ENCODE data around the gene ATP5F1A. TPM values are rescaled to one million over a fixed set of nuclear protein-coding genes. Genes with fewer than 3 reads are reported as not detected.

Gene ATP5F1A
- total RNA-seq, 1 donor from 2014 or later = 336 TPM

DNA sequence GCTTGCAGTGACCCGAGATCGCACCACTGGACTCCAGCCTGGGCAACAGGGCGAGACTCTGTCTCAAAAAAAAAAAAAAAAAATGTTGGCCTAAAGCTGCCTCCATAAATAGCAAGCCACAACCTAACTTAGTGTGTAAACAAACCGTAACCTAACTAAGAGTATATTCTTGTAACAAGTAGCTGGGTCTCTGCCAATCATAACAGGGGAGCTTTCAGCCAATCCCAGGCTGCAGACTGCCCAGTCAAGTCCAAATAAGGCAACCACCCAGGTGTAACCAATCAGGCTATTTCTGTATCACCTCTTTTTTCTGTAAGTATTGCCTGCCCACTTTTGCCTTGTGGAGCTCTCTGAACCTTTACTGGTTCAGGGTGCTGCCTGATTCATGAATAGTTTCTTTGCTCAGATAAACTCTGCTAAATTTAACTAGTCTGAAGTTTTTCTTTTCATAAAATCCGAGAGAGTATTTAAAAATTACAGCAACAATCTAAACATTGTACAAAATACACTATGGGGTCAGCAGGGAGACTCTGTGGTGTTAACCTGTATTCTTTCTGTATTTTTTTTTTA lies 30.6 kb downstream of the ATP5F1A start:
- CTCF ChIA-PET = no interaction called here
- Mint-ChIP-seq H3K27ac (no peak overlapping the region), H3K9me3 (peaks cover 2% of the 10 kb centered on the region)

DNA sequence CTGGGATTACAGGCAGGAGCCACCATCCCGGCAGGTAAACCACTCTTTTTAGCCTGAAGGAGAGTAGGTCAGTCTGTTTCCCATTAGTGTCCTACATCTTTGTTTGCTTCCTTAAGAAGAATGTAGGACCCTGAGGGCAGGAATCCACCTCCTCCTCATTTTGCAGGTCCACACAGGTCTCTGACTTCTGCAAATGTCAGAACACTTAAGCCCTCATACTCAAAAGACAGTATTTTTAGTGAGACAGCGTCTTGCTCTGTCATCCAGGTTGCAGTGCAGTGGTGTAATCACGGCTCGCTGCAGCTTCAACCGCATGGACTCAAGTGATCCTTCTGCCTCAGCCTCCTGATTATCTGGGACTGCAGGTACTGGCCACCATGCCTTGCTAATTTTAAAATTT lies 35.3 kb downstream of the ATP5F1A start:
- no peaks in the 10 kb centered on the region for H3K4me1 Mint-ChIP-seq
- intact Hi-C loops (cut with micrococcal nuclease) = no loop called here
- H3K27me3 Mint-ChIP-seq = no peaks in the 10 kb centered on the region
- ATAC-seq (ENCODE audit: low read depth) (no peak), DNase-seq (no peak)
- ChIA-PET CTCF (no interaction called here), POLR2A (no interaction called here)
- H3K36me3 Mint-ChIP-seq (ENCODE audit: low read depth) = no peaks in the 10 kb centered on the region
- no peak for TF ChIP-seq CTCF (IDR thresholded peaks at IDR 0.05)
- peaks cover 2% of the 10 kb centered on the region for H3K9me3 Mint-ChIP-seq
- H3K27ac Mint-ChIP-seq = no peak overlapping the region
- H3K4me3 Mint-ChIP-seq = no peak overlapping the region

More for the DNA sequence above, 30.6 kb downstream of the ATP5F1A start:
- intact Hi-C loops (cut with micrococcal nuclease) = no loop called here
- POLR2A ChIA-PET = no interaction called here
- DNase-seq (no peak), ATAC-seq (ENCODE audit: low read depth) (no peak)
- Mint-ChIP-seq H3K4me1 (peaks cover 13% of the 10 kb centered on the region), H3K36me3 (ENCODE audit: low read depth) (no peaks in the 10 kb centered on the region), H3K4me3 (no peak overlapping the region), H3K27me3 (peaks cover 10% of the 10 kb centered on the region)
- no peak for TF ChIP-seq CTCF (IDR thresholded peaks at IDR 0.05)

DNA sequence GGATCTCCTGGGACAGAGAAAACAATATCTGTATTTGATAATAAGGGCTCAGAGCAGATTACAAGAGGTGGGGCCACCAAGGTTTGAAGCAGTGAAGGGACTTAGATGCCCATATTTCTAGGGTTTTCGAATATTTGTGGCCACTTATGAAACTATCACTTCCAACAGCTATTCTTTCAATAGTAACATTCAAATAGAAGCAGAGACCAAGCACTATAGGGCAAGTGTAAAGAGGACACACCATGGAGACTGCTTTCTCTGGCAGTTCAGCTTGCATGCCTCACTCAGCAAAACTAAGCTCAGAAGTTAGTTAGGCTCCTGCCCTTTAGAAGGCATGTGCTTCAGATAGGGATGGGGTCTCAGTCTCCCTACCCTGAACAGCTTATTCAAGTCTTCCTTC lies 36.3 kb downstream of the ATP5F1A start:
- Mint-ChIP-seq H3K4me1 (no peaks in the 10 kb centered on the region), H3K9me3 (no peaks in the 10 kb centered on the region), H3K27ac (no peak overlapping the region), H3K27me3 (no peaks in the 10 kb centered on the region), H3K36me3 (ENCODE audit: low read depth) (no peaks in the 10 kb centered on the region), H3K4me3 (no peak overlapping the region)
- POLR2A ChIA-PET = no interaction called here
- ATAC-seq (ENCODE audit: low read depth) (no peak), DNase-seq (no peak)
- no peak for TF ChIP-seq CTCF (IDR thresholded peaks at IDR 0.05)
- intact Hi-C loops (cut with micrococcal nuclease) = no loop called here
- CTCF ChIA-PET = interaction anchor here (1.6 kb wide), 1 partner anchor 12 kb away, joined by 3 read pairs; no protein-coding TSS in a partner anchor

DNA sequence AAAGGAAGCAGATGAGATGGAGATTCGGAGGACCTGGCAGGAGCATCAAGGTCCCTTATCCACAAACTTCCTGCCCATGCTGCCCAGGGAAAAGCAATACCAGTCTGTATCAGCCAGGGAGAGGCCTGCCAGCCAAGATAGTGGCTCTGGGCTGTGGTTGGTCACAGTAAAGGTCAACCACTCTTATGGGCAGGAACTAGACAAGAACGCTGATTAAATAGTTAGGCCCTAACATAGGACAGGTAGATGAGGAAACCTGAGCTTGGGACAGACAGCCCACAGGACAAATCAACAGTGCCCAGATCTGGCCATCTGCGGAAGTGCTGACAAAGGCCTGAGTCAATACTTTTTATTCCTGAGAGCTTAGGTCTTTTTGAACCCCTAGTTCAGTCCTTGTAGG lies 36.7 kb downstream of the ATP5F1A start:
- ChIA-PET POLR2A (no interaction called here), CTCF (interaction anchor here (1.6 kb wide), 1 partner anchor 12 kb away, joined by 3 read pairs; no protein-coding TSS in a partner anchor)
- Mint-ChIP-seq H3K27me3 (no peaks in the 10 kb centered on the region), H3K4me1 (no peaks in the 10 kb centered on the region), H3K36me3 (ENCODE audit: low read depth) (no peaks in the 10 kb centered on the region), H3K9me3 (no peaks in the 10 kb centered on the region), H3K27ac (no peak overlapping the region), H3K4me3 (no peak overlapping the region)
- intact Hi-C loops (cut with micrococcal nuclease) = no loop called here
- DNase-seq (no peak), ATAC-seq (ENCODE audit: low read depth) (no peak)
- TF ChIP-seq CTCF (IDR thresholded peaks at IDR 0.05) = no peak

- intact Hi-C loops (cut with micrococcal nuclease) = no loop called here
- no peaks in the 10 kb centered on the region for H3K27me3 Mint-ChIP-seq
- POLR2A ChIA-PET = no interaction called here
- no peak overlapping the region for H3K4me3 Mint-ChIP-seq
- no peak for ATAC-seq (ENCODE audit: low read depth)
- no peaks in the 10 kb centered on the region for H3K36me3 Mint-ChIP-seq (ENCODE audit: low read depth)
- no peak for DNase-seq
- no peaks in the 10 kb centered on the region for H3K4me1 Mint-ChIP-seq
- CTCF ChIA-PET = no interaction called here
- H3K9me3 Mint-ChIP-seq = no peaks in the 10 kb centered on the region
- no peak for TF ChIP-seq CTCF (IDR thresholded peaks at IDR 0.05)
- no peak overlapping the region for H3K27ac Mint-ChIP-seq
These were observed 37.7 kb downstream of the ATP5F1A start for GRCh38 chr18:46060359-46060841.

Data from activated B cell treated with CpG ODN at 0.5 μM for 24 hours (primary cell).